ENCODE measurements around the gene MYOG.

The MYOG gene

GRCh38 chr1:203076031-203076511 is 9.7 kb downstream of the MYOG start:
- H3K4me3 ChIP-seq (ENCODE audit: low read length): peak overlapping the region; percentile 42
- H3K9ac ChIP-seq (ENCODE audit: low read depth, low read length): 0 out of 2 replicates have a peak overlapping the region, but pooled peaks have one; percentile 38
- H3K36me3 ChIP-seq (ENCODE audit: insufficient read depth, low read length): no peaks in the 10 kb centered on the region; the same call in 1 of the 2 replicates
- H3K27ac ChIP-seq (ENCODE audit: low read depth, low read length): no peak overlapping the region
- WGBS: 61% methylated on average over 29 of the region's 30 CpGs
- peaks cover 38% of the 10 kb centered on the region for H3K27me3 ChIP-seq (ENCODE audit: insufficient read depth, low read length)
- peaks cover 1% of the 10 kb centered on the region; the same call in 1 of the 2 replicates for H3K4me1 ChIP-seq (ENCODE audit: insufficient read depth, low read length)
- H3K9me3 ChIP-seq (ENCODE audit: insufficient read depth, low read depth, low read length): no peaks in the 10 kb centered on the region

GRCh38 chr1:203075236-203076030 is 10.4 kb downstream of the MYOG start:
- no peak overlapping the region for H3K27ac ChIP-seq (ENCODE audit: low read depth, low read length)
- WGBS: 50% methylated on average over 56 of the region's 56 CpGs
- no peaks in the 10 kb centered on the region; the same call in 1 of the 2 replicates for H3K36me3 ChIP-seq (ENCODE audit: insufficient read depth, low read length)
- H3K9me3 ChIP-seq (ENCODE audit: insufficient read depth, low read depth, low read length): no peaks in the 10 kb centered on the region
- no peaks in the 10 kb centered on the region for H3K4me1 ChIP-seq (ENCODE audit: insufficient read depth, low read length)
- H3K9ac ChIP-seq (ENCODE audit: low read depth, low read length): peak overlapping the region; percentile 38; the same call in 1 of the 2 replicates
- peak overlapping the region; percentile 42 for H3K4me3 ChIP-seq (ENCODE audit: low read length)
- peaks cover 38% of the 10 kb centered on the region for H3K27me3 ChIP-seq (ENCODE audit: insufficient read depth, low read length)

- Histone ChIP-seq H3K27me3 (ENCODE audit: insufficient read depth, low read length) (peaks cover 38% of the 10 kb centered on the region), H3K4me1 (ENCODE audit: insufficient read depth, low read length) (no peaks in the 10 kb centered on the region), H3K36me3 (ENCODE audit: insufficient read depth, low read length) (no peaks in the 10 kb centered on the region; the same call in 1 of the 2 replicates)
Measured at GRCh38 chr1:203074610-203075009, 11.2 kb downstream of the MYOG start.

GRCh38 chr1:203073469-203073868 is 12.3 kb downstream of the MYOG start:
- 79% methylated on average over 2 of the region's 2 CpGs for WGBS
- Histone ChIP-seq H3K27ac (ENCODE audit: low read depth, low read length) (no peak overlapping the region), H3K9me3 (ENCODE audit: insufficient read depth, low read depth, low read length) (no peaks in the 10 kb centered on the region), H3K4me3 (ENCODE audit: low read length) (no peak overlapping the region), H3K9ac (ENCODE audit: low read depth, low read length) (no peak overlapping the region), H3K36me3 (ENCODE audit: insufficient read depth, low read length) (peaks cover 4% of the 10 kb centered on the region; the same call in 1 of the 2 replicates), H3K27me3 (ENCODE audit: insufficient read depth, low read length) (peaks cover 38% of the 10 kb centered on the region), H3K4me1 (ENCODE audit: insufficient read depth, low read length) (no peaks in the 10 kb centered on the region)

More at GRCh38 chr1:203074610-203075009, 11.2 kb downstream of the MYOG start:
- H3K9me3 ChIP-seq (ENCODE audit: insufficient read depth, low read depth, low read length): no peaks in the 10 kb centered on the region
- H3K4me3 ChIP-seq (ENCODE audit: low read length): no peak overlapping the region
- no peak overlapping the region for H3K9ac ChIP-seq (ENCODE audit: low read depth, low read length)
- H3K27ac ChIP-seq (ENCODE audit: low read depth, low read length): no peak overlapping the region

GRCh38 chr1:203072911-203073310 is 12.9 kb downstream of the MYOG start:
- Histone ChIP-seq H3K36me3 (ENCODE audit: insufficient read depth, low read length) (peaks cover 7% of the 10 kb centered on the region; the same call in 1 of the 2 replicates), H3K27me3 (ENCODE audit: insufficient read depth, low read length) (peaks cover 38% of the 10 kb centered on the region), H3K9me3 (ENCODE audit: insufficient read depth, low read depth, low read length) (no peaks in the 10 kb centered on the region), H3K27ac (ENCODE audit: low read depth, low read length) (no peak overlapping the region), H3K4me3 (ENCODE audit: low read length) (no peak overlapping the region), H3K4me1 (ENCODE audit: insufficient read depth, low read length) (no peaks in the 10 kb centered on the region), H3K9ac (ENCODE audit: low read depth, low read length) (no peak overlapping the region)
- WGBS: 93% methylated on average over 3 of the region's 3 CpGs

GRCh38 chr1:203072002-203072602 is 13.7 kb downstream of the MYOG start:
- no peaks in the 10 kb centered on the region for H3K9me3 ChIP-seq (ENCODE audit: insufficient read depth, low read depth, low read length)
- WGBS: 75% methylated on average over 6 of the region's 7 CpGs
- H3K4me1 ChIP-seq (ENCODE audit: insufficient read depth, low read length): no peaks in the 10 kb centered on the region

GRCh38 chr1:203069030-203069747 is 16.6 kb downstream of the MYOG start:
- Histone ChIP-seq H3K27me3 (ENCODE audit: insufficient read depth, low read length) (peaks cover 7% of the 10 kb centered on the region), H3K27ac (ENCODE audit: low read depth, low read length) (no peak overlapping the region), H3K36me3 (ENCODE audit: insufficient read depth, low read length) (peaks cover 7% of the 10 kb centered on the region; the same call in 1 of the 2 replicates), H3K9ac (ENCODE audit: low read depth, low read length) (no peak overlapping the region), H3K4me1 (ENCODE audit: insufficient read depth, low read length) (no peaks in the 10 kb centered on the region), H3K4me3 (ENCODE audit: low read length) (no peak overlapping the region), H3K9me3 (ENCODE audit: insufficient read depth, low read depth, low read length) (no peaks in the 10 kb centered on the region)
- 84% methylated on average over 4 of the region's 4 CpGs for WGBS

More at GRCh38 chr1:203072002-203072602, 13.7 kb downstream of the MYOG start:
- Histone ChIP-seq H3K9ac (ENCODE audit: low read depth, low read length) (no peak overlapping the region), H3K4me3 (ENCODE audit: low read length) (no peak overlapping the region), H3K27ac (ENCODE audit: low read depth, low read length) (no peak overlapping the region), H3K36me3 (ENCODE audit: insufficient read depth, low read length) (peaks cover 7% of the 10 kb centered on the region; the same call in 1 of the 2 replicates), H3K27me3 (ENCODE audit: insufficient read depth, low read length) (peaks cover 35% of the 10 kb centered on the region)

GRCh38 chr1:203066965-203067364 is 18.8 kb downstream of the MYOG start:
- Histone ChIP-seq H3K27ac (ENCODE audit: low read depth, low read length) (no peak overlapping the region), H3K27me3 (ENCODE audit: insufficient read depth, low read length) (no peaks in the 10 kb centered on the region), H3K9me3 (ENCODE audit: insufficient read depth, low read depth, low read length) (no peaks in the 10 kb centered on the region), H3K36me3 (ENCODE audit: insufficient read depth, low read length) (peaks cover 8% of the 10 kb centered on the region; the same call in 1 of the 2 replicates), H3K4me1 (ENCODE audit: insufficient read depth, low read length) (no peaks in the 10 kb centered on the region), H3K4me3 (ENCODE audit: low read length) (no peak overlapping the region), H3K9ac (ENCODE audit: low read depth, low read length) (no peak overlapping the region)
- WGBS: 94% methylated on average over 3 of the region's 3 CpGs

- H3K4me3 ChIP-seq (ENCODE audit: low read length): no peak overlapping the region
- no peaks in the 10 kb centered on the region for H3K4me1 ChIP-seq (ENCODE audit: insufficient read depth, low read length)
- no peaks in the 10 kb centered on the region for H3K27me3 ChIP-seq (ENCODE audit: insufficient read depth, low read length)
- H3K9me3 ChIP-seq (ENCODE audit: insufficient read depth, low read depth, low read length): no peaks in the 10 kb centered on the region
- no peak overlapping the region for H3K27ac ChIP-seq (ENCODE audit: low read depth, low read length)
- no peak overlapping the region for H3K9ac ChIP-seq (ENCODE audit: low read depth, low read length)
- 97% methylated on average over 2 of the region's 2 CpGs for WGBS
- peaks cover 14% of the 10 kb centered on the region; the same call in 1 of the 2 replicates for H3K36me3 ChIP-seq (ENCODE audit: insufficient read depth, low read length)
Measured at GRCh38 chr1:203065986-203066385, 19.8 kb downstream of the MYOG start.

- no peak overlapping the region for H3K4me3 ChIP-seq (ENCODE audit: low read length)
- 88% methylated on average over 7 of the region's 7 CpGs for WGBS
- H3K9ac ChIP-seq (ENCODE audit: low read depth, low read length): no peak overlapping the region
- H3K27me3 ChIP-seq (ENCODE audit: insufficient read depth, low read length): no peaks in the 10 kb centered on the region
- H3K27ac ChIP-seq (ENCODE audit: low read depth, low read length): no peak overlapping the region
- no peaks in the 10 kb centered on the region for H3K9me3 ChIP-seq (ENCODE audit: insufficient read depth, low read depth, low read length)
- no peaks in the 10 kb centered on the region for H3K4me1 ChIP-seq (ENCODE audit: insufficient read depth, low read length)
- H3K36me3 ChIP-seq (ENCODE audit: insufficient read depth, low read length): peaks cover 22% of the 10 kb centered on the region; the same call in 1 of the 2 replicates
Measured at GRCh38 chr1:203065191-203065590, 20.6 kb downstream of the MYOG start.

Measured in HUES64 (cell line).